Measurements from ENCODE around the gene LRRC55. TPM values are rescaled to one million over a fixed set of nuclear protein-coding genes. Genes with fewer than 3 reads are reported as not detected.

The LRRC55 gene
- total RNA-seq, 4 donors from 2014 or later, result not detected

- Histone ChIP-seq H3K27ac (no peak overlapping the region), H3K4me1 (peaks cover 0 to 6% (median 0%) of the 10 kb centered on the region in 4 donors), H3K4me3 (no peak overlapping the region), H3K36me3 (no peaks in the 10 kb centered on the region), H3K27me3 (peaks cover 0 to 18% of the 10 kb centered on the region in 2 donors), H3K9me3 (no peaks in the 10 kb centered on the region)
- 43 to 49% methylated on average over 5 of the region's 5 CpGs for WGBS, 2 donors
- TF ChIP-seq POLR2A (IDR thresholded peaks at IDR 0.05) (no peak), CTCF (IDR thresholded peaks at IDR 0.05) (no peak), EP300 (IDR thresholded peaks at IDR 0.05) (no peak)
- DNase-seq (ENCODE audit: low spot score in 2 of 2), result no peak
Observed at GRCh38 chr11:57230316-57230715, 48.6 kb downstream of the LRRC55 start.

GRCh38 chr11:57230791-57231538 is 49.2 kb downstream of the LRRC55 start:
- Histone ChIP-seq H3K36me3 (no peaks in the 10 kb centered on the region), H3K27ac (no peak overlapping the region), H3K27me3 (peaks cover 0 to 21% of the 10 kb centered on the region in 2 donors), H3K9me3 (no peaks in the 10 kb centered on the region), H3K4me3 (no peak overlapping the region), H3K4me1 (peaks cover 0 to 6% (median 0%) of the 10 kb centered on the region in 4 donors)
- no peak for DNase-seq (ENCODE audit: low spot score in 2 of 2)
- WGBS, 2 donors, result 26% methylated on average over 18 of the region's 18 CpGs
- no peak for TF ChIP-seq EP300 (IDR thresholded peaks at IDR 0.05)
- TF ChIP-seq POLR2A (IDR thresholded peaks at IDR 0.05), result no peak
- TF ChIP-seq CTCF (IDR thresholded peaks at IDR 0.05), result no peak

GRCh38 chr11:57231539-57232253 is 49.9 kb downstream of the LRRC55 start:
- no peak for DNase-seq (ENCODE audit: low spot score in 2 of 2)
- no peaks in the 10 kb centered on the region for H3K9me3 ChIP-seq
- peaks cover 0 to 6% (median 0%) of the 10 kb centered on the region in 4 donors for H3K4me1 ChIP-seq
- WGBS, 2 donors, result 43% methylated on average over 3 of the region's 3 CpGs
- H3K27ac ChIP-seq, result no peak overlapping the region
- TF ChIP-seq CTCF (IDR thresholded peaks at IDR 0.05) (no peak), POLR2A (IDR thresholded peaks at IDR 0.05) (no peak), EP300 (IDR thresholded peaks at IDR 0.05) (no peak)
- H3K27me3 ChIP-seq, result peaks cover 0 to 29% of the 10 kb centered on the region in 2 donors
- no peaks in the 10 kb centered on the region for H3K36me3 ChIP-seq
- H3K4me3 ChIP-seq, result no peak overlapping the region

GRCh38 chr11:57233702-57234101 is 51.9 kb downstream of the LRRC55 start:
- no peak overlapping the region for H3K4me3 ChIP-seq
- TF ChIP-seq EP300 (IDR thresholded peaks at IDR 0.05) (no peak), CTCF (IDR thresholded peaks at IDR 0.05) (no peak), POLR2A (IDR thresholded peaks at IDR 0.05) (no peak)
- DNase-seq (ENCODE audit: low spot score in 2 of 2), result no peak
- H3K9me3 ChIP-seq, result no peaks in the 10 kb centered on the region
- peaks cover 0 to 26% of the 10 kb centered on the region in 2 donors for H3K27me3 ChIP-seq
- no peaks in the 10 kb centered on the region for H3K36me3 ChIP-seq
- no peak overlapping the region for H3K27ac ChIP-seq
- H3K4me1 ChIP-seq, result peaks cover 0 to 6% (median 0%) of the 10 kb centered on the region in 4 donors
- WGBS, 2 donors, result 49 to 57% methylated on average over 5 of the region's 5 CpGs
